Head of caudate nucleus (tissue), 42 donors: ENCODE data around the gene MILR1.

ENCODE experiments used
- DNase-seq, 42 donors: peaks; one replicate each; pipeline versions ENCODE4 v3.0.0 to v3.0.0-alpha.2; 2020 to 2021; ENCODE audit warnings: mixed read lengths in 7 of 42
- intact Hi-C: fragments of 100-400 bp; cut with DNase I; formaldehyde crosslinking; loops from one replicate; pipeline ENCODE4 v1.15.0; 2022

Gene MILR1

GRCh38 chr17:64498308-64499203, 49.6 kb downstream of the MILR1 start:
- intact Hi-C loops = no loop called here

GRCh38 chr17:64499805-64500486, 51.0 kb downstream of the MILR1 start:
- intact Hi-C loops = no loop called here
- DNase-seq = no peak

More at GRCh38 chr17:64498308-64499203, 49.6 kb downstream of the MILR1 start:
- DNase-seq = no peak

DNA sequence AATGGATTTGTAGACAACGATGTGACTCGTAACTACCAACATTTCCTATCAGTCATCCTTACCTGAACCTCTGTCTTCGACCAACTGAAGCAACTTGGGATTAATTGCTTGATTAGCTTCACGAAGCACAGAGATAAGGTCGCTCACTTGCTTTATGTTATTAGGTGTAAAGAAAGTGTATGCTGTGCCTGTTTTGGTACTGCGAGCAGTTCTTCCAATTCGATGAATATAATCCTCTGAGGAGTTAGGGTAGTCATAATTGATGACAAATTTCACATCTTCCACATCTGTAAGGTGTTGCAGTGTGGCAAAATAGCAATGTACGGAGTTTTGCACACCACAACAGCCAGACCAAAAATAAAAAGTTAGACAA, 51.6 kb downstream of the MILR1 start:
- intact Hi-C loops = no loop called here
- DNase-seq = no peak

DNA sequence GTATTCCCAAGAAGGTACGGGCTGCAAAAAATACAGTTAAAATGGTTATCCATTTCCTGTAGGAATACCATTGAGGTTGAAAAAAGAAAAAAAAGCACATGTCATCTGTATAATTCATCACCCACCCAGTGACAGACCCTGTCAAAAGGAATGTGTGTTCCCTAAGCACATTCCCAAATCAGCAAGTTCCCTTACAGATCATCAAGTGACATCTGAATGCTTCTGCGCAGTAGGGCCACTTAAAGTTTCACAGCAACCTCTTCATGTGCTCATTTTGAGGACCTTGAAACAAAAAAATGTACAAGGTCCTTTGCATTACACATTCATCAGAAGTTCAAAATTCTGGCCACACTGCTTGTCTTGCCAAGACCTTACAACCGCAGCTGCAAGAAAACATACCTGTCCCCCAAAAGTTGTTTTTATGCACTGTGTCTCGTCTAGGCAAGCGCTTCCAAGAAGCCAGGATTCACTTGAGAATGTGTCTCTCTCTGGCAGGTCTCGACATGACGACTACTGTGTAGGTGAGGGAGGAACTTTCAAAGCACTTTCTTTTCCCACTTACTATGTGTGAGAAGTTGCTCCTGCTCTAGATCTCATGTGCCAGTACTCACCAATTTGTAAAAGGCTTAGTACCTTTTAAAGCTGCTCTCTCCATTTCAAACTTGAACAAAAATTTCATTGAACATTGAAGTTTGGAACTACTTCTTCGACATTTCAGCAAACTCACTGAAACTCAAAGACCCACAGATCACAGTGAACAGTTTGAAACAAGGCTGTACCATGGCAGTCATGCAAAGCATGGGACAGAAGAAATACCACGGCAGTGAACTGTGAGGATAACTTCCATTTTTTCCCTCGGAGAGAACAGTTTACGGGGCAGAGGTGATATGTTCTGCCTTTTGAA, 52.2 kb downstream of the MILR1 start:
- intact Hi-C loops = no loop called here
- no peak for DNase-seq

DNA sequence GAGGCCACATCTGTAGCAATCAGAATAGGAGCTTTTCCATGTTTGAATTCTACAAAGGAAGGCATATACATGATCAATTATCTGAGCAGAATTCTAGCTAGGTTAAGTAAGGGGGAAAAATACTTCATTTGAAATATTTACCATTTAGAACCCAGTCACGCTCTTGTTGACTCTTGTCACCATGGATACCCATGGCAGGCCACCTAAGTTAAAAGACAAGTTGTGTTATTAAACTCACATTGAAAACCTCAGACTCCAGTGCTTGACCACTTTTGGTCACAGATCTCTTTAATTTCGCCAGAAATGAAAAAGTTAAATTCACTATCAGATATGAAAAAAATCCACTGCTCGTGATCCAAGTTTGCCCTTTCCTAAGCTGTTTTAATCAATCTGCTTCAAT, 53.1 kb downstream of the MILR1 start:
- intact Hi-C loops = no loop called here
- no peak for DNase-seq

- intact Hi-C loops = no loop called here
Measured at GRCh38 chr17:64502809-64503208, 53.9 kb downstream of the MILR1 start.

DNA sequence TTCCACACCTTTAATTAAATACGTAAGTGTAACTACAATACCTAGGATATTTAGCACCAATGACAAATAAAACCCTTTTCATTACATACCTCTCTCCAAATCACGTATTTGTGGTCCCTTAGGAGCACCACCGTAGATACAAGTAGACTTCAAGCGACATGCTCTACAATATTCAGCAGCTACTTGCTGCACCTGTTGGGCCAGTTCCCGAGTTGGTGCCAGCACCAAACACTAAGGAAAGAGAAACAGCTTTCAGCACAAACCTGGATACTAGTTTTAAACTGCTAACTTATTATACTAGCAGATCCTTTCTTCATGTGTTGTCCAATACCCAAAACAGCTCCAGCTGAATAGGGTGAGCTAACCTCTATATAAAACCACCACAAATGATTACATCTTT, 54.4 kb downstream of the MILR1 start:
- DNase-seq = no peak
- intact Hi-C loops = no loop called here

More at GRCh38 chr17:64502809-64503208, 53.9 kb downstream of the MILR1 start:
- DNase-seq = no peak

- intact Hi-C loops = no loop called here
- no peak for DNase-seq
Measured at GRCh38 chr17:64503821-64504768, 55.2 kb downstream of the MILR1 start.

GRCh38 chr17:64504769-64505339, 55.9 kb downstream of the MILR1 start:
- intact Hi-C loops = loop anchor here (1.0 kb wide), 1 partner anchor 8 kb away; the partner anchor contains the start of gene POLG2
- no peak for DNase-seq

DNA sequence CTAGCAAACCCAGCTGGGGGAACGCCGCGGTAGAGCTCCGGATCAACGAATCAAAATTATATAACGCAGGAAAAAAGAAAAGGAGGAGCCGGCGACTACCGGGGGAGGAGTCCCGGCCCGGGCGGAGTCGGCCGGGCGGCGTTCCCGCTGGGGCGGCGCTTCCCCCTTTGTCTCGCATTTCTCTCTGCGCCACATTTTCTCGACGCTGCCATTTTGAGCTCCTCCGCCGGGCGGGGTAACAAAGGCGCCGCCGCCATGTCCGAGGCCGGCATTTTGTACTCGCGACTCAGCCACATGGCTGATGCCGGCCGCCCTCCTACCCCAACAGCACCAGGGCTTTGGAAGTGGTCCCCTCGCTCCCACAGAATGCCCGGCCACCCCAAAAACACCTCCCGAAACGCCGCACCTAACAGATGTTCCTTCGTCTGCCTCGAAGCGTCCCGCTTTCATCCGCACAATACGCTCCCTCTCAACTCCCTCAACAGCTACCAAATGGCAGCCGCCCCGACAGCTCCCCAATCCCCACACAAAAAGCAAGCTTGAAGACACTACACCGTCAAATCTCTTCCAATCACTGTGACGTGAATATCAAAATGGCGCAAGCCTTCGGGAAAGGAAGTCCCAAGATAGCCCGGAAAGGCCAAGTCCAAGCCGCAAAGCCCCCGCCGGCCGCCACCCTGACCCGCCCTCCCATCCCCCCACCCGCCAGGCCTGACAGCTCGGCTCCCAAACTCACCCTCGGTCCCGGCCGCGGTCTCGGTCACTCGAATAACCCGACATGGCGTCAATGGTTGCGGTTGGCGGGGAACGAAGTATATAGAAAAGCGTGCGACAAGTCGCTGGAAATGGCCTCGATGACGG, 56.7 kb downstream of the MILR1 start:
- peak; percentile 73 to 96 (median 91) for DNase-seq
- intact Hi-C loops = loop anchor here (1.0 kb wide), 1 partner anchor 8 kb away; the partner anchor contains the start of gene POLG2

- intact Hi-C loops = no loop called here
- peak; percentile 94 to 99 (median 97) for DNase-seq
Measured at GRCh38 chr17:64506201-64506575, 57.3 kb downstream of the MILR1 start, which contains the start of gene DDX5. DDX5 (minus strand) TSS chr17:64506289; CDS start chr17:64506119, 170 bp downstream.

DNA sequence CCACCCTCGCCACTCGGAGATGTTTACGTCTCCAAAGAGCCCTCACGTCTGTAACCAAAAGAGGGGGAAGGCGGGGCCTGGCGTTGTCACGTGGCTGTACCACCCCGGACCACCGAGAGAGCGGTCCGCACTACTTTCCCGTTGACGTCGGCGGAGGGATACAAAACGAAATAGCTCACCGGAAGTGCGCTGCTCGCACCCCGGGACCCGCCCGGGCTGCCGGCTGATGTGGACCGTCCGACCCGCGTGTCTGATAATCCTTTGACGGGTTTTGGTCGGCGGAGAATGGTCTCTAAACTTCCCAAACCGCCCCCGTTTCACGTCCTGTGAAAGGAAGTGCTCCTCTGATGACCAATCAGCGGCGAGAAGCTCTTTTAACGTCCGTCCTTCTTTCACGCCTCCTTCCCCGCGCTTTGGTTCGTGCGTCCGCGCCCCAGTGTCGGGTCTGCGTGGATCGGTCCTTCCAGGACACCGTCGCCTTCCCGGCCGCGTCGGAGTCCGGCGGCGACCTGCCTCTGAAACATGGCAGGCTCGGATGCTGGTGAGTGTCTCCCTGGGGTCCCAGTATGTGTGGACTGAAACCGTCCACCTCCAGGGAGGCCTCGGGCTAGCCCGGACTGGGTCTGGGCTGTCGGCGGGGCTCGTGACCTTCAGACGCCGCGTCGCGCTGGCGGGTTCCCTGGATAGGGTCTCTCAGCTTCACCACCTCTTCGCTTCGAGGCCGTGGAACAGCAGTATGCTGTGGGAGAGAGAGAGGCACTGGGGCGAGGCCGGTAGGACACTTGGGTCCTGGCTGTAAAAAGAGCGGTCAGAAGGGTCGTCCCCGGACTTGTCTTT, 57.9 kb downstream of the MILR1 start, which contains the start of gene CEP95:
Gene CEP95 (plus strand): TSS at position 402 of the 837 bp plus-strand sequence. CDS start 121 bp downstream, at position 523.
- intact Hi-C loops = no loop called here
- DNase-seq = peak; percentile 89 to 97 (median 93)

DNA sequence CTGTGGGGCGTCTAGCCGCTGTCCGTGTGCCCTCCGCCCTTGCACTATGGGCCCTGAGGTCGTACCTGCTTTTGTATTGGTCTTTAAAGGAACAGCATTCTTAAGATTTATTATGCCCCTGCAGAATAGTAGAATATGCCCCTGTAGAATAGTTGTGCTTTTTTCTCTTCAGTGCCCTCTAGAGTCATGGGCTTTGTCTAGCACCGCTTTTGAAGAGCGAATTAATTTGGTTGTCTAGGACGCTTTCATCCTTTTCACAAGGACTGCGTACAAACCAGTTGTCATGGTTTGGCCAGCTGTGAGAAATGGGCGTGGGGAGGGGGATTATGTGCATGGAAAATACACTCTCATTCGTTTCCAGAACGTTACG, 58.5 kb downstream of the MILR1 start:
- intact Hi-C loops = no loop called here
- peak in 18 of 42 donors; percentile 10 to 60 (median 26) for DNase-seq

DNA sequence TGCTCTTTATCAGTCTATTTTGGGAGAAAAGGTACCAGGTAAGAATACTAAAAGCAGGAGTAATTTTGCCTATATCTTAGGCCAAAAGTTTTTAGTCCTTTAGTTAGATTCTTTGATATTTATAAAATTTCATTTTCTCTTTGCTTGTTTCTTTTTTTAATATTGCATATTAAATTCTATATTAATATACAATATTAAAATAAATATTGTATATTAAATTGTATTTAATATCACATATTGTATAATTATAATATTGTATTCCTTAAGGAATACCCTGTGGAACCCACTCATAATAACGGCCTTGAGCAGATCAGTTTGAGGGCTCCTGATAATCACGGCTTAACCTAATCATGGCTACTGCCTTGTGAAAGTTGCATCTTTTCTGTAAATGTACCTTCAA, 59.8 kb downstream of the MILR1 start:
- intact Hi-C loops = no loop called here
- no peak for DNase-seq

- intact Hi-C loops = no loop called here
Measured at GRCh38 chr17:64509179-64509578, 60.3 kb downstream of the MILR1 start.

DNA sequence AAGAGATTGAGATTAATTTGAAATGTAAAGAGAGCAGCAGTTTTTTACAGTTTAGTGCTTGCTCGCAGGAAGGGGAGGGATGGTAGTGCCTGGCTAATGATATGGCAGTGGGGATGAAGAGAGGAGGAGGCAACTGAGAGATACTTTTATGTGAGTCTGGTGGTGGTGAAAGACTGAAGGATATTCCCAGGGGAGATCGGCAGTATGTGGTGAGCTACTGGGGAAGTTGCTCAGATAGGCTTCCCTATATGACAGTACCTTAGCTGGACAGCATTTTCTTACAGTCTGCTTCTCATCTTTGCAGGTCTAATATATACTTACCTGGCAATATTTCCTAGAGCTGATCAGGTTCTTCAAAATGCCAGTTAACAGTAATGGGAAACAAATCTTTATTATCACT, 66.5 kb downstream of the MILR1 start:
- intact Hi-C loops = loop anchor here (10.0 kb wide), 1 partner anchor 129 kb away; no protein-coding TSS in a partner anchor
- no peak for DNase-seq

More at GRCh38 chr17:64509179-64509578, 60.3 kb downstream of the MILR1 start:
- no peak for DNase-seq
